D721Med (cell line): ENCODE data around the gene CDIP1.
A peak's percentile ranks its signal among the peaks of the same experiment; 100 is the strongest.

ENCODE experiments used
- DNase-seq: peaks from one replicate; pipeline ENCODE4 v3.0.0; 2011; ENCODE audit warnings: low spot score; ENCODE audit not compliant: insufficient read length
- FAIRE-seq: peaks from 2 replicates; lab custom pipeline; 2011; peaks lifted over from hg19 to GRCh38; lab: Jason Lieb, UNC
- TF ChIP-seq, protein P1 (sequence below): IDR thresholded peaks from 2 replicates; pipeline ENCODE4 v1.5.1; 2012; ENCODE audit warnings: mild to moderate bottlenecking, control low read depth; ENCODE audit not compliant: insufficient read depth; ENCODE audit errors: missing control alignments

CDIP1 gene

DNA sequence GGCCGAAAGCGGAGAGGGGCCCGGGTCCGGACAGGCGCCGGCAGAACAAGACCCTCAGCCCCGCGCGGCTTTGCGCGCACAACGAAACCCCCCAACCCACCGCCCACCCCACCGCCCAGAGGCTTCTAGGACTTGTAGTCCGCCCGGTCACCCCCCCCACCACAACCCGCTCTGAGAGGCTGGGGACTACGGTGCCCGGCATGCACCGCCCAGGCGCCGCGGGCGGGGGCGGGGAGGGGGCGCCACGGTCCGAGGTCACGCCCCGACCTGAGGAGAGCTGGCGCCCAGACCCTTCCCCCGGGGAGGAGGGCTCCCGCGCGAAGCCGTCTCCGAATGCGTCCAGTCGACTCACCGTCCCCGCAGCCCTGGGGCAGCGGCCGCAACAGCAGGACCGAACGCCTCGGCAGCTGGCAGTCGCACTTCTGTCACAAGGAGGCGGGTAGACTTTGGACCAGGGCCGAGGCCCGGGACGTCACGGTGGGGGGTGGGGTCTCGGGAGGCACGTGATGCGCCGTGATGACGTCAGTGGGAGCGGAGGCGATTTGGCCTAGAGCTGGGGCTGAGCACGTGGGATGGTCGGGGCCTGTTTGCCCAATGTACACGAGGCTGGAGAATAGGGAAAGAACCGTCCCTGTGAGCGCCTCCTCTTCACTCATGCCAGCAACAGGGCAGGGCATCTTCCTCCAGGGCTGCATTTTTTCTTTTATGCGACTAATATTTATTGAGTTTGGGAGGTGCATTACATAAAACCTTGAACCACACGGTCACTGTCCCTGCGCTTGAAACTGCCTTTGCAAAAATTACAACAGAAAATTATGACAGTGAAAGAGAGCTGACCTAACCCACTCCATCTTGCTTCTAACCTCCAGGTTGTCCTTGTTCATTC, at the start of gene CDIP1:
TSS of gene CDIP1 (minus strand) at position 424 of the 886 bp plus-strand sequence. CDS start 24,643 bp downstream, outside the sequence.
- TF ChIP-seq, protein P1, sequence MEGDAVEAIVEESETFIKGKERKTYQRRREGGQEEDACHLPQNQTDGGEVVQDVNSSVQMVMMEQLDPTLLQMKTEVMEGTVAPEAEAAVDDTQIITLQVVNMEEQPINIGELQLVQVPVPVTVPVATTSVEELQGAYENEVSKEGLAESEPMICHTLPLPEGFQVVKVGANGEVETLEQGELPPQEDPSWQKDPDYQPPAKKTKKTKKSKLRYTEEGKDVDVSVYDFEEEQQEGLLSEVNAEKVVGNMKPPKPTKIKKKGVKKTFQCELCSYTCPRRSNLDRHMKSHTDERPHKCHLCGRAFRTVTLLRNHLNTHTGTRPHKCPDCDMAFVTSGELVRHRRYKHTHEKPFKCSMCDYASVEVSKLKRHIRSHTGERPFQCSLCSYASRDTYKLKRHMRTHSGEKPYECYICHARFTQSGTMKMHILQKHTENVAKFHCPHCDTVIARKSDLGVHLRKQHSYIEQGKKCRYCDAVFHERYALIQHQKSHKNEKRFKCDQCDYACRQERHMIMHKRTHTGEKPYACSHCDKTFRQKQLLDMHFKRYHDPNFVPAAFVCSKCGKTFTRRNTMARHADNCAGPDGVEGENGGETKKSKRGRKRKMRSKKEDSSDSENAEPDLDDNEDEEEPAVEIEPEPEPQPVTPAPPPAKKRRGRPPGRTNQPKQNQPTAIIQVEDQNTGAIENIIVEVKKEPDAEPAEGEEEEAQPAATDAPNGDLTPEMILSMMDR, result no peak
- FAIRE-seq, result no peak

DNA sequence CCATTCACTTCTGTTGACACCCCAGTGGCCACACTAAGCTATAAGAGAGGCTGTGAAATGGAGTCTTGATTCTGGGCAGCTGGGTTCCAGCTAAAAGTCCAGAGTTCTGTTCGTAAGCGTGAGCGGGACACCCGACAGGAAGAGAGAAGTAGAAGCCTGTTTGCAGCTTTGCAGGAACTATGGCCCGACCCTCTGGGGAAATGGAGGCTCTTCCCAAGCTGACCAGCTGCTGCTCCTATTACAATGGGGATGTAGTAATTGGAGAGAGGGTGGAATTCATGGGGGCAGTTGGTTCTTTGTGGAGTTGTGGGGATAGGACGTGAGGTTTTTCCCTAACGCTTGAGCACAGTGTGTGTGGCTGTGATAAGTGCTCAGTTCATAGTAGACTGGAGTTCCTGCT, 47.7 kb upstream of the CDIP1 start:
- TF ChIP-seq, protein P1, result no peak
- FAIRE-seq, result no peak
- DNase-seq, result no peak

More for the DNA sequence above, at the start of gene CDIP1:
- peak; percentile 61 for DNase-seq

DNA sequence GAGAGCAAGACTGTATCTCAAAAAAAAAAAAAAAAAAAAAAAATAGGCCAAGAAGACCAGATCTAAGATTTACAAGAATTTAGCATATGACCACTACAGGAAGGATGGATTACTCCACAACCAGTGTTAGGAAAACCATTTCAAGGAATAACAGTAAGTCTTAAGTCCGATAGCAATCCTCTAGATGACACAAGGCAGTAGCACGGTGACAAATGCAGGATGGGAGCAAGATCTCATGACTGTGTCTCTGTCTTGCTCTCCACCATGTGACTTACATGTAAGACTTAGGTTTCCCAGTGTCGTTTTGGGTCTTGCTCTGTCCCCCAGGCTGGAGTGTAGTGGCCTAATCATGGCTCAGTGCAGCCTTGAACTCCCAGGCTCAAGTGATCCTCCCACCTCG, 45.3 kb upstream of the CDIP1 start:
- FAIRE-seq (no peak), DNase-seq (no peak)
- TF ChIP-seq, protein P1, result no peak

DNA sequence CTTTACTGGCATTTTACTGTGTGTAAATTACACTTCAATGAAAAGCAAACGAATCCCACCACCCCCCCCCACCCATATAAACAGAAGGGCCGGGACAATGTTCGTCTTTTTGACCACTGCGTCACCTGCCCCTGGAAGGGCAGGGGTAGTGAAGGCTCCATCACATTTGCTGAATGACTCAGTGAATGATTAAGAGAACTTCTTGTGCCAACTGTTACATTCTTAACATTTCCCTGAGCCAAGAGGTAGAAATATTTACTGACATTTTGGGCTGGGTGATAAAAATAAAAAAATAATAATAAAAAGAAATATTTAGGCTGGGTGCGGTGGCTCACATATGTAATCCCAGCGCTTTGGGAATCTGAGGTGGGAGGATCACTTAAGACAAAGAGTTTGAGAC, 41.7 kb upstream of the CDIP1 start:
- no peak for FAIRE-seq
- DNase-seq, result no peak

DNA sequence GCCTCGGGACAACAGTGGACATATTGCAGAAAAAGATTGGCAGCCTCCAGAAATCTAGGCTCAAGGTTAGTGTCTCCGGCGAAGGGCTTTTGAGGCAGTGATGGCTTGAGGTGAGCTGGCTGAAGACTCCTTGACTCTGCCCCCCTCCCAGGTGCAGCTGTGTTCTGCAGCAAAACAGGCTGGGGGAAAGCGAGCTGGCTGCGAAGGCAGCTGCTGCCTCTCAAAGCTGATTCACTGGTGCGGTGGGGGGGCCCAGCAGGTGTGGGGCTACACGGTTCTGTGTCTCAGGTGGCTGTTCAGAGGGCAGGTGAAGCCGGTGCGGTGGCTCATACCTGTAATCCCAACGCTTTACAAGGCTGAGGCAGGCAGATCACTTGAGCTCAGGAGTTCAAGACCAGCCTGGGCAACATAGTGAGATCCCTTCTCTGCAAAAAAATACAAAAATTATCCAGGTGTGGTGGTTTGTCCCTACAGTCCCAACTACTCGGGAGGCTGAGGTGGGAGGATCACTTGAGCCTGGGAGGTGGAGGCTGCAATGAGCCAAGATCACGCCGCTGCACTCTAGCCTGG, 40.5 kb upstream of the CDIP1 start:
- FAIRE-seq (no peak), DNase-seq (no peak)
- TF ChIP-seq, protein P1, result no peak

More for the DNA sequence above, 41.7 kb upstream of the CDIP1 start:
- TF ChIP-seq, protein P1, result no peak

DNA sequence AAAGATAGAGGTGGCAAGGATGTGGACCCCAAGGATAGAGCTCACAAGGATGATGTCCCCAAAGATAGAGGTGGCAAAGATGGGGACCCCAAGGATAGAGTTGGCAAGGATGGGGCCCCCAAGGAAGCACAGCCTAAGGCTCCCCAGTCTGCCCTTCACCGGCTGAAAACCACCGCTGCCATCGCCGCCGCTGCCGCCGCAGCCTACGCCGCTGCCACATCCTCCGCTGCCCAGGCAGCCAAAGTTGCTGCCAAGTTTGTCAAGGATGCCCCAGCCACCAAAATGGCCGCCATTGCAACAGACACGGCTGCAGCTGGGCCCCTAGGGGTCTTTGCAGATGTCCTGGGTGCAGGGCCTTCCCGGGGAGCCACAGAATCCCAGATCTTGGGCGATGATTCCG, 37.4 kb upstream of the CDIP1 start:
- DNase-seq (no peak), FAIRE-seq (no peak)
- TF ChIP-seq, protein P1, result no peak
